PC-9 (cell line): ENCODE measurements around the gene MBTPS1. TPM values are rescaled to one million over a fixed set of nuclear protein-coding genes. Genes with fewer than 3 reads are reported as not detected.

Experiments
- BruUV-seq: library from RNA; stranded (reverse); fragments of 400-500 nt; replicated peaks from 2 replicates; lab custom pipeline; 2021; lab: Mats Ljungman, UMichigan
- CTCF ChIA-PET: fragments of 300-600 bp; sonication (Branson Sonifier 250); formaldehyde crosslinking; loops from one replicate; lab custom pipeline; 2022; ENCODE audit warnings: antibody characterized with exemption; lab: Charles Lee
- POLR2A ChIA-PET: fragments of 300-600 bp; sonication (Branson Sonifier 250); formaldehyde crosslinking; loops from one replicate; lab custom pipeline; 2022; ENCODE audit warnings: antibody characterized with exemption; ENCODE audit not compliant: unreplicated experiment; lab: Charles Lee
- DNase-seq, 2 experiments: peaks; one replicate each; pipeline versions ENCODE4 v3.0.0 to v3.0.0-alpha.2; 2015 to 2022; ENCODE audit warnings: mixed read lengths in 1 of 2
- H2AFZ ChIP-seq: fragments of 200-600 bp; sonication (generic); 2 replicates; pipeline ENCODE4 v1.8.1; 2017; ENCODE audit warnings: antibody characterized with exemption
- H3F3A ChIP-seq: fragments of 200-600 bp; sonication (generic); 2 replicates; pipeline ENCODE4 v1.8.1; 2017; ENCODE audit warnings: antibody characterized with exemption, mild to moderate bottlenecking, low read depth; ENCODE audit not compliant: insufficient read depth
- H3K27ac ChIP-seq: fragments of 200-600 bp; sonication (generic); 2 replicates; pipeline ENCODE4 v1.6.1; 2016; ENCODE audit warnings: mixed run types
- H3K27me3 ChIP-seq: fragments of 200-600 bp; sonication (generic); 2 replicates; pipeline ENCODE4 v1.6.1; 2016; ENCODE audit warnings: low read depth, mixed run types; ENCODE audit not compliant: insufficient read depth
- H3K36me3 ChIP-seq: fragments of 200-600 bp; sonication (generic); 2 replicates; pipeline ENCODE4 v1.6.1; 2016; ENCODE audit warnings: low read depth, mixed run types
- H3K4me1 ChIP-seq: fragments of 200-600 bp; sonication (generic); replicated peaks from 2 replicates; pipeline ENCODE4 v1.6.1; 2016; ENCODE audit warnings: mixed run types; ENCODE audit not compliant: insufficient read depth
- H3K4me2 ChIP-seq: fragments of 200-600 bp; sonication (generic); 2 replicates; pipeline ENCODE4 v1.6.1; 2017; ENCODE audit warnings: mixed run types
- H3K4me3 ChIP-seq: fragments of 200-600 bp; sonication (generic); 2 replicates; pipeline ENCODE4 v1.6.1; 2016; ENCODE audit warnings: mixed run types
- H3K79me2 ChIP-seq: fragments of 200-600 bp; sonication (generic); 2 replicates; pipeline ENCODE4 v1.6.1; 2017; ENCODE audit warnings: low read depth, mixed run types
- H3K9me2 ChIP-seq: fragments of 200-600 bp; sonication (generic); 2 replicates; pipeline ENCODE4 v1.8.1; 2017; ENCODE audit warnings: mild to moderate bottlenecking; ENCODE audit not compliant: insufficient read depth
- H3K9me3 ChIP-seq: fragments of 200-600 bp; sonication (generic); 2 replicates; pipeline ENCODE4 v1.8.1; 2016; ENCODE audit warnings: low read depth; ENCODE audit not compliant: insufficient read depth
- H4K20me1 ChIP-seq: fragments of 200-600 bp; sonication (generic); 2 replicates; pipeline ENCODE4 v1.8.1; 2017; ENCODE audit not compliant: insufficient read depth
- EZH2 ChIP-seq: fragments of 200-600 bp; sonication (generic); IDR thresholded peaks from 2 replicates; pipeline ENCODE4 v1.8.0; 2017; ENCODE audit warnings: antibody characterized with exemption, low read depth
- intact Hi-C: fragments of 100-400 bp; cut with micrococcal nuclease; formaldehyde crosslinking; loops from one replicate; pipeline ENCODE4 v1.10.0; 2022; ENCODE audit not compliant: unreplicated experiment
- total RNA-seq: library from RNA; stranded (reverse); gene quantifications from 2 replicates; pipeline ENCODE4 v1.2.3, GENCODE V29; 2021
- TF ChIP-seq, protein P1 (sequence below): fragments of 200-600 bp; sonication (generic); conservative IDR thresholded peaks from 2 replicates; pipeline ENCODE4 v1.6.1; 2017; ENCODE audit warnings: mixed run types, antibody characterized with exemption, mild to moderate bottlenecking, moderate library complexity

The MBTPS1 gene
- total RNA-seq, 1 experiment from 2014 or later, result 96.0 TPM

DNA sequence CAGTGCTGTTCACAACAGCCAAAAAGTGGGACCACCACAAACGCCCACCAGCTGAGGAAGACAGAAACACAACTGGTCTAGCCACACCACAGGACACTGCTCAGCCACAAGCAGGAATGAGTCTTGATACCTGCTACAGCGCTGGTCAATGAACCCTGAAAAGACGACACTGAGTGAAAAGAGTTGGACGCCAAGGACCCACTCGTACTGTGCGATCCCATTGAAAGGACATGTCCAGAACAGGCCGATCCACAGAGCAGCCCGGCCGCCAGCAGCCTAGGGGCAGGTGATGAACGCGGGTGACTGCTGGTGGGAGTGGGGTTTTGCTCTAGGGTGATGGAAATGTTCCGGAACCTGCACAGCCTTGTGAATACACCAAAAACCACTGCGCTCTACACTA is 63.5 kb downstream of the MBTPS1 start:
- ChIA-PET POLR2A (no interaction called here), CTCF (no interaction called here)
- H3F3A ChIP-seq, result no peaks in the 10 kb centered on the region
- DNase-seq, result no peak
- no peak overlapping the region for H2AFZ ChIP-seq
- H4K20me1 ChIP-seq, result no peaks in the 10 kb centered on the region
- H3K9me2 ChIP-seq, result no peaks in the 10 kb centered on the region
- TF ChIP-seq, protein P1, sequence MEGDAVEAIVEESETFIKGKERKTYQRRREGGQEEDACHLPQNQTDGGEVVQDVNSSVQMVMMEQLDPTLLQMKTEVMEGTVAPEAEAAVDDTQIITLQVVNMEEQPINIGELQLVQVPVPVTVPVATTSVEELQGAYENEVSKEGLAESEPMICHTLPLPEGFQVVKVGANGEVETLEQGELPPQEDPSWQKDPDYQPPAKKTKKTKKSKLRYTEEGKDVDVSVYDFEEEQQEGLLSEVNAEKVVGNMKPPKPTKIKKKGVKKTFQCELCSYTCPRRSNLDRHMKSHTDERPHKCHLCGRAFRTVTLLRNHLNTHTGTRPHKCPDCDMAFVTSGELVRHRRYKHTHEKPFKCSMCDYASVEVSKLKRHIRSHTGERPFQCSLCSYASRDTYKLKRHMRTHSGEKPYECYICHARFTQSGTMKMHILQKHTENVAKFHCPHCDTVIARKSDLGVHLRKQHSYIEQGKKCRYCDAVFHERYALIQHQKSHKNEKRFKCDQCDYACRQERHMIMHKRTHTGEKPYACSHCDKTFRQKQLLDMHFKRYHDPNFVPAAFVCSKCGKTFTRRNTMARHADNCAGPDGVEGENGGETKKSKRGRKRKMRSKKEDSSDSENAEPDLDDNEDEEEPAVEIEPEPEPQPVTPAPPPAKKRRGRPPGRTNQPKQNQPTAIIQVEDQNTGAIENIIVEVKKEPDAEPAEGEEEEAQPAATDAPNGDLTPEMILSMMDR, result no peak
- TF ChIP-seq EZH2, result no peak
- no peaks in the 10 kb centered on the region for H3K4me1 ChIP-seq
- no peaks in the 10 kb centered on the region for H3K36me3 ChIP-seq
- no TSS peak for BruUV-seq
- H3K9me3 ChIP-seq, result no peaks in the 10 kb centered on the region
- no peaks in the 10 kb centered on the region for H3K79me2 ChIP-seq
- no peak overlapping the region for H3K4me3 ChIP-seq
- H3K27ac ChIP-seq, result no peak overlapping the region
- no peaks in the 10 kb centered on the region for H3K27me3 ChIP-seq
- no peak overlapping the region for H3K4me2 ChIP-seq
- intact Hi-C loops, result no loop called here

DNA sequence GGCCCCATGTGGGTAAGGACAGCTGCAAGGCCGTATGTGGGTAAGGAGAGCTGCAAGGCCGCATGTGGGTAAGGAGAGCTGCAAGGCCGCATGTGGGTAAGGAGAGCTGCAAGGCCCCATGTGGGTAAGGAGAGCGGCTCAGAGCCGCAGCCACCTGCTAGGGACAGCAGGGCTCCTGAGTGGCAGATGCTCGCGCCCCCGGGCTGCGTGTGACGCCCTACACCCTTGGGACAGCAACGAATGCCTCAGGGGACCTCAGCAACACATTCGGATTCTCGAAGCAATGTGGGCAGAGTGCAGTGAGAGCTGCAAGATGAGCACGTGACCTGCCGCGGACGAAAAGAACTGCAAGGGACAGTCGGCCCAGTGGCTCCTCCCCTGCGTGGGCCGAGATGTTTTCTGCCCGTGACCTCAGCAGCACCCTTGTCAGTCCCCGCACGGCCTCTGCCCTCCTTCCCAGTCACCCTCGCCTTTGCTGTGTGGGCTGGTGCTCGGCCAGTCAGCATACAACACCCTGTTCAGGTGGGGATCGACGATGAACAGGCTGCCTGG is 64.6 kb downstream of the MBTPS1 start:
- Histone ChIP-seq H3K27me3 (no peaks in the 10 kb centered on the region), H3K4me1 (no peaks in the 10 kb centered on the region)
- no peak for DNase-seq

DNA sequence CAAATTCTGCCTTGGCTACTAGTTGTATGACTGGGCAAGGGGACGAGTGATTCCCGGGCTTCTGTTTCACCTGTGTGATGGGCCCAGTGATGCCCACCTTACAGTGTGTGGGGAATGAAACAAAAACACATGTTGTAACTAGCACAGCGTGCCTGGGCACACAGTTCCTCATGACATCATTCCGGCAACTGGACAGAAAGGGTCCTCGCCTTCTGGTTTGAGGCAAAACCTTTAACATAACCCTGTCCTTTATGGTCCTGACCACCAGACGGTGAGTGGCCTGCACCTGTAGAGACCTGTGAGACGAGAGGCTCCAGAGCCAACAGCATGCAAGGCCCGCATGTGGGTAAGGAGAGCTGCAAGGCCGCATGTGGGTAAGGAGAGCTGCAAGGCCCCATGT is 66.4 kb downstream of the MBTPS1 start:
- intact Hi-C loops, result no loop called here
- H3K36me3 ChIP-seq, result no peaks in the 10 kb centered on the region
- H3K4me3 ChIP-seq, result no peak overlapping the region
- no peaks in the 10 kb centered on the region for H4K20me1 ChIP-seq
- no TSS peak for BruUV-seq
- H3K4me1 ChIP-seq, result no peaks in the 10 kb centered on the region
- no peaks in the 10 kb centered on the region for H3K9me2 ChIP-seq
- TF ChIP-seq EZH2, result no peak
- TF ChIP-seq, protein P1, result no peak
- H3K27me3 ChIP-seq, result no peaks in the 10 kb centered on the region
- no peaks in the 10 kb centered on the region for H3F3A ChIP-seq
- H3K4me2 ChIP-seq, result no peak overlapping the region
- H2AFZ ChIP-seq, result no peak overlapping the region
- POLR2A ChIA-PET, result interaction anchor here (0.7 kb wide), 1 partner anchor 70 kb away, joined by 5 read pairs; no protein-coding TSS in a partner anchor
- H3K9me3 ChIP-seq, result no peaks in the 10 kb centered on the region
- no peak overlapping the region for H3K27ac ChIP-seq
- no peak for DNase-seq
- H3K79me2 ChIP-seq, result no peaks in the 10 kb centered on the region
- CTCF ChIA-PET, result no interaction called here

More for the DNA sequence above, 64.6 kb downstream of the MBTPS1 start:
- no peak overlapping the region for H2AFZ ChIP-seq
- no peak overlapping the region for H3K4me2 ChIP-seq
- H3F3A ChIP-seq, result no peaks in the 10 kb centered on the region
- no peak overlapping the region for H3K4me3 ChIP-seq
- CTCF ChIA-PET, result no interaction called here
- H3K79me2 ChIP-seq, result no peaks in the 10 kb centered on the region
- TF ChIP-seq EZH2, result no peak
- TF ChIP-seq, protein P1, result no peak
- BruUV-seq, result no TSS peak
- POLR2A ChIA-PET, result no interaction called here
- no peaks in the 10 kb centered on the region for H3K9me3 ChIP-seq
- no peaks in the 10 kb centered on the region for H3K9me2 ChIP-seq
- no peaks in the 10 kb centered on the region for H4K20me1 ChIP-seq
- intact Hi-C loops, result no loop called here
- no peak overlapping the region for H3K27ac ChIP-seq
- H3K36me3 ChIP-seq, result no peaks in the 10 kb centered on the region
